Thyroid gland (tissue), 4 donors: Measurements from ENCODE around the gene COMT.

Source experiments
- CTCF ChIP-seq, 6 experiments: fragments of 200-600 bp in 3 of 6; fragments of 450-650 bp in 3 of 6; sonication (generic) in 3 of 6; IDR thresholded peaks; one replicate each; pipeline ENCODE4 v1.5.1; 2016 to 2019; ENCODE audit warnings: antibody characterized with exemption in 6 of 6, mild to moderate bottlenecking in 2 of 6, inconsistent platforms in 1 of 6, moderate library complexity in 1 of 6
- POLR2A ChIP-seq, 2 donors: fragments of 450-650 bp; IDR thresholded peaks; one replicate each; pipeline ENCODE4 v1.6.1; 2017; ENCODE audit warnings: antibody characterized with exemption in 2 of 2, mild to moderate bottlenecking in 2 of 2, moderate library complexity in 1 of 2

DNA sequence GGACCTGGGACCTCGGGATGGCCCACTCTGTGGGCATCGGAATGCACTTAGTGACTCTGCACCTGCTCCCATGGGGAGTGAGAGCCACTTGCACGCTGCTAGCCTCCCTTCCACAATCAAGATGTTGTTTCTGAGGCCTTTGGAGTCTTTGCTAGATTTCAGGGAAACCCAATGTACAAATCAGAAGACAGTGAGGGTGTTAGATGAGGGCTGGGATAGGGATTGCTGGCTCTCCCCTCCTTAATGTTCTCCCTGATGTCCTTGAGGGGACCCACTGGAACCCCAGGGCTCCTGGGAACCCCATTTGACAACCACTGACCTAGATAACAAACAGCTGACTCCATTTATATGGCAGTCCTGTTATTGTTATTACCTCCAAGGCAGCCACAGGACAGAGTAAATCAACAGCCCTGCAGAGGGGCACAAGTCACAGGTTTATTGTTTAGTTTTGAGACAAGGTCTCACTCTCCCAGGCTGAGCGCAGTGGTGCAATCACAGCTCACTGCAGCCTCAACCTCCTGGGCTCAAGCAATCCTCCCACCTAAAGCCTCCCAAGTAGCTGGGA lies 31.3 kb upstream of the COMT start:
- TF ChIP-seq CTCF (IDR thresholded peaks at IDR 0.05): no peak
- TF ChIP-seq POLR2A (IDR thresholded peaks at IDR 0.05): no peak
